Sigmoid colon (tissue), 4 donors: Measurements from ENCODE around the gene MCF2L.

Experiments
- EP300 ChIP-seq, 4 donors: sonication (generic); formaldehyde crosslinking; IDR thresholded peaks; one replicate each; pipeline ENCODE4 v1.6.1; 2017; ENCODE audit warnings: antibody characterized with exemption in 4 of 4
- POLR2A ChIP-seq, 2 donors: fragments of 450-650 bp; IDR thresholded peaks; one replicate each; pipeline ENCODE4 v1.6.1; 2016; ENCODE audit warnings: antibody characterized with exemption in 2 of 2, mild to moderate bottlenecking in 2 of 2, moderate library complexity in 2 of 2
- POLR2AphosphoS5 ChIP-seq, 4 donors: sonication (generic); formaldehyde crosslinking; IDR thresholded peaks; one replicate each; pipeline ENCODE4 v1.6.1; 2017; ENCODE audit warnings: antibody characterized with exemption in 4 of 4
- TF ChIP-seq, protein P1 (sequence below), 4 experiments: fragments of 450-650 bp in 3 of 4; fragments of 200-600 bp in 1 of 4; IDR thresholded peaks; one replicate each; pipeline ENCODE4 v1.5.1; 2016 to 2019; ENCODE audit warnings: antibody characterized with exemption in 4 of 4, mild to moderate bottlenecking in 3 of 4, moderate library complexity in 2 of 4

DNA sequence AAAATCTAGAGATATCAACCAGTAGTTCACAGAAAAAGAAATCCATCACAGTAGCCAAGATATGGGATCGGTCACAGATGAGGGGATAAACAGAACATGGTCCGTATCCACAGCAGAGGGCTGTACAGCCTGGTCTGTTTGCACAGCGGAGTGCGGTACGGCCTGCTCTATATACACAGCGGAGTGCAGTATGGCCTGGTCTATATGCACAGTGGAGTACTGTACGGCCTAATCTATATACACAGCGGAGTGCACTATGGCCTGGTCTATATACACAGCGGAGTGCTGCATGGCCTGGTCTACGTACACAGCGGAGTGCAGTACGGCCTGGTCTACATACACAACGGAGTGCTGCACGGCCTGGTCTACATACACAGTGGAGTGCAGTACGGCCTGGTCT, 43.0 kb upstream of the MCF2L start:
- TF ChIP-seq EP300 (IDR thresholded peaks at IDR 0.05) (no peak), POLR2A (IDR thresholded peaks at IDR 0.05) (no peak), POLR2AphosphoS5 (IDR thresholded peaks at IDR 0.05) (no peak)
- TF ChIP-seq, protein P1, sequence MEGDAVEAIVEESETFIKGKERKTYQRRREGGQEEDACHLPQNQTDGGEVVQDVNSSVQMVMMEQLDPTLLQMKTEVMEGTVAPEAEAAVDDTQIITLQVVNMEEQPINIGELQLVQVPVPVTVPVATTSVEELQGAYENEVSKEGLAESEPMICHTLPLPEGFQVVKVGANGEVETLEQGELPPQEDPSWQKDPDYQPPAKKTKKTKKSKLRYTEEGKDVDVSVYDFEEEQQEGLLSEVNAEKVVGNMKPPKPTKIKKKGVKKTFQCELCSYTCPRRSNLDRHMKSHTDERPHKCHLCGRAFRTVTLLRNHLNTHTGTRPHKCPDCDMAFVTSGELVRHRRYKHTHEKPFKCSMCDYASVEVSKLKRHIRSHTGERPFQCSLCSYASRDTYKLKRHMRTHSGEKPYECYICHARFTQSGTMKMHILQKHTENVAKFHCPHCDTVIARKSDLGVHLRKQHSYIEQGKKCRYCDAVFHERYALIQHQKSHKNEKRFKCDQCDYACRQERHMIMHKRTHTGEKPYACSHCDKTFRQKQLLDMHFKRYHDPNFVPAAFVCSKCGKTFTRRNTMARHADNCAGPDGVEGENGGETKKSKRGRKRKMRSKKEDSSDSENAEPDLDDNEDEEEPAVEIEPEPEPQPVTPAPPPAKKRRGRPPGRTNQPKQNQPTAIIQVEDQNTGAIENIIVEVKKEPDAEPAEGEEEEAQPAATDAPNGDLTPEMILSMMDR (IDR thresholded peaks at IDR 0.05): no peak
